OCI-LY1 (cell line): ENCODE results near the gene TGFBR2.
A peak's percentile ranks its signal among the peaks of the same experiment; 100 is the strongest.

ENCODE experiments used
- H2AFZ ChIP-seq: fragments of 200-600 bp; sonication (generic), shearing (Covaris generic); 2 replicates; pipeline ENCODE4 v1.6.0; 2014; ENCODE audit warnings: antibody characterized with exemption, mild to moderate bottlenecking, low read length
- H3F3A ChIP-seq: fragments of 200-600 bp; sonication (generic), shearing (Covaris generic); 2 replicates; pipeline ENCODE4 v1.6.0; 2014; ENCODE audit warnings: mild to moderate bottlenecking, antibody characterized with exemption, low read length, moderate library complexity; ENCODE audit not compliant: insufficient read depth
- H3K27ac ChIP-seq: fragments of 200-600 bp; sonication (generic); 2 replicates; pipeline ENCODE4 v1.5.1; 2014; ENCODE audit warnings: low read length, mixed run types, mild to moderate bottlenecking, low read depth; ENCODE audit not compliant: poor library complexity, severe bottlenecking
- H3K27me3 ChIP-seq: fragments of 200-600 bp; sonication (generic); 2 replicates; pipeline ENCODE4 v1.6.0; 2014; ENCODE audit warnings: antibody characterized with exemption, mild to moderate bottlenecking, low read length, moderate library complexity; ENCODE audit not compliant: insufficient read depth
- H3K36me3 ChIP-seq: fragments of 200-600 bp; sonication (generic); 2 replicates; pipeline ENCODE4 v1.6.1; 2014; ENCODE audit warnings: mild to moderate bottlenecking, antibody characterized with exemption, low read length, moderate library complexity, mixed read lengths; ENCODE audit not compliant: insufficient read depth
- H3K4me1 ChIP-seq: fragments of 200-600 bp; sonication (generic); 2 replicates; pipeline ENCODE4 v1.5.1; 2014; ENCODE audit warnings: mild to moderate bottlenecking, low read length, moderate library complexity; ENCODE audit not compliant: insufficient read depth, severe bottlenecking
- H3K4me2 ChIP-seq: fragments of 200-600 bp; sonication (generic), shearing (Covaris generic); 2 replicates; pipeline ENCODE4 v1.6.1; 2014; ENCODE audit warnings: low read length
- H3K4me3 ChIP-seq: fragments of 200-600 bp; sonication (generic); 2 replicates; pipeline ENCODE4 v1.5.1; 2014; ENCODE audit warnings: low read length, low read depth, mild to moderate bottlenecking, mixed read lengths; ENCODE audit not compliant: poor library complexity, severe bottlenecking
- H3K79me2 ChIP-seq: fragments of 200-600 bp; shearing (Covaris generic); 2 replicates; pipeline ENCODE4 v1.6.1; 2016; ENCODE audit warnings: mixed run types, low read length, mixed read lengths; ENCODE audit not compliant: insufficient read depth
- H3K9ac ChIP-seq: fragments of 200-600 bp; sonication (generic), shearing (Covaris generic); 2 replicates; pipeline ENCODE4 v1.6.1; 2014; ENCODE audit warnings: mild to moderate bottlenecking, low read length, mixed read lengths
- H3K9me2 ChIP-seq: fragments of 200-600 bp; sonication (generic), shearing (Covaris generic); 2 replicates; pipeline ENCODE4 v1.6.1; 2014; ENCODE audit warnings: low read depth, mild to moderate bottlenecking, low read length, mixed read lengths
- H3K9me3 ChIP-seq: fragments of 200-600 bp; shearing (Covaris generic); 2 replicates; pipeline ENCODE4 v1.6.1; 2014; ENCODE audit warnings: low read length, mixed read lengths
- H4K20me1 ChIP-seq: fragments of 200-600 bp; sonication (generic), shearing (Covaris generic); 2 replicates; pipeline ENCODE4 v1.6.0; 2016; ENCODE audit warnings: mild to moderate bottlenecking, low read length; ENCODE audit not compliant: insufficient read depth
- EZH2 ChIP-seq: fragments of 200-600 bp; sonication (generic), shearing (Covaris generic); IDR thresholded peaks from 2 replicates; pipeline ENCODE4 v1.8.0; 2017; ENCODE audit warnings: borderline replicate concordance, mixed run types, mild to moderate bottlenecking, antibody characterized with exemption, low read length, moderate library complexity, mixed read lengths
- TF ChIP-seq, protein P1 (sequence below): fragments of 200-600 bp; sonication (generic), shearing (Covaris generic); IDR thresholded peaks from 2 replicates; pipeline ENCODE4 v1.5.1; 2017; ENCODE audit warnings: mild to moderate bottlenecking, antibody characterized with exemption, low read length, moderate library complexity, mixed read lengths

TGFBR2 gene

DNA sequence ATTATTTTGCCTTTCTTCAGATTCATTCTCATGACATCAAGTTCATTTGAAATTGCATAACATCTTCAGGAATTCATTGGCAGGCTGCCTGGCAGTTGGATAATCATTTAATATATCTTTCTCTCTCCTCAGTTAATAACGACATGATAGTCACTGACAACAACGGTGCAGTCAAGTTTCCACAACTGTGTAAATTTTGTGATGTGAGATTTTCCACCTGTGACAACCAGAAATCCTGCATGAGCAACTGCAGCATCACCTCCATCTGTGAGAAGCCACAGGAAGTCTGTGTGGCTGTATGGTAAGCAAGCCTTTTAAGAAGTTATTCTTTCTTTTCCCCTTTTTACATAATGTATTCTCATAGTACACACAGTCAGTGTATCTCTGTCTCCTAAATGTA, 38.2 kb downstream of the TGFBR2 start:
- Histone ChIP-seq H3K27me3 (no peaks in the 10 kb centered on the region), H4K20me1 (no peaks in the 10 kb centered on the region), H2AFZ (no peak overlapping the region), H3K36me3 (peaks cover 27% of the 10 kb centered on the region), H3K4me3 (no peak overlapping the region), H3K4me2 (peak overlapping the region; percentile 22), H3K4me1 (peaks cover 97% of the 10 kb centered on the region), H3K79me2 (peaks cover 27% of the 10 kb centered on the region), H3K27ac (peak overlapping the region; percentile 85), H3K9me2 (no peaks in the 10 kb centered on the region), H3F3A (peaks cover 4% of the 10 kb centered on the region), H3K9me3 (no peaks in the 10 kb centered on the region), H3K9ac (no peak overlapping the region)
- TF ChIP-seq, protein P1, sequence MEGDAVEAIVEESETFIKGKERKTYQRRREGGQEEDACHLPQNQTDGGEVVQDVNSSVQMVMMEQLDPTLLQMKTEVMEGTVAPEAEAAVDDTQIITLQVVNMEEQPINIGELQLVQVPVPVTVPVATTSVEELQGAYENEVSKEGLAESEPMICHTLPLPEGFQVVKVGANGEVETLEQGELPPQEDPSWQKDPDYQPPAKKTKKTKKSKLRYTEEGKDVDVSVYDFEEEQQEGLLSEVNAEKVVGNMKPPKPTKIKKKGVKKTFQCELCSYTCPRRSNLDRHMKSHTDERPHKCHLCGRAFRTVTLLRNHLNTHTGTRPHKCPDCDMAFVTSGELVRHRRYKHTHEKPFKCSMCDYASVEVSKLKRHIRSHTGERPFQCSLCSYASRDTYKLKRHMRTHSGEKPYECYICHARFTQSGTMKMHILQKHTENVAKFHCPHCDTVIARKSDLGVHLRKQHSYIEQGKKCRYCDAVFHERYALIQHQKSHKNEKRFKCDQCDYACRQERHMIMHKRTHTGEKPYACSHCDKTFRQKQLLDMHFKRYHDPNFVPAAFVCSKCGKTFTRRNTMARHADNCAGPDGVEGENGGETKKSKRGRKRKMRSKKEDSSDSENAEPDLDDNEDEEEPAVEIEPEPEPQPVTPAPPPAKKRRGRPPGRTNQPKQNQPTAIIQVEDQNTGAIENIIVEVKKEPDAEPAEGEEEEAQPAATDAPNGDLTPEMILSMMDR = no peak
- TF ChIP-seq EZH2 = no peak

DNA sequence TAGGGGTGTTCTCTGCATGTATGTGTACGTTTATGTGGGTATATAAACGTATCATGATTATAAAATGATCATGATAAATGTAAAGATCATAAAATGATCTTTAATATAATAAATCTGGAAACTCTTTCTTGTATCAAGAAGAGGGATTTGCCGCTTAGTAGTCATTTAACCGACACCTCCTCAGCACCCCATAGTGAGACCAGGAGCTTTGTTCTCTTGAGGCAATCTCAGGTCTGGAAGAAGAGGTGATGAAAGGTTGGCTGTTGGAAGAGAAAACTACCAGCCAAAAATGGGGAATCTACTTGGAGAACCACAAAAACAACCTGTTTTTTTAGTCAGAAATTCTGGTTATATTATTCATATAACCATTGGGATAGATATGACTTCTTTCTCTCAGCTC, 38.7 kb downstream of the TGFBR2 start:
- H3K79me2 ChIP-seq = peaks cover 23% of the 10 kb centered on the region
- no peak overlapping the region for H2AFZ ChIP-seq
- no peak overlapping the region for H3K4me2 ChIP-seq
- TF ChIP-seq, protein P1 = no peak
- TF ChIP-seq EZH2 = no peak
- no peak overlapping the region for H3K4me3 ChIP-seq
- peaks cover 31% of the 10 kb centered on the region for H3K36me3 ChIP-seq
- H3K27ac ChIP-seq = peak overlapping the region; percentile 85
- H3K9me3 ChIP-seq = no peaks in the 10 kb centered on the region
- H3K9ac ChIP-seq = no peak overlapping the region
- H3K9me2 ChIP-seq = no peaks in the 10 kb centered on the region
- H3F3A ChIP-seq = peaks cover 4% of the 10 kb centered on the region
- no peaks in the 10 kb centered on the region for H3K27me3 ChIP-seq
- H3K4me1 ChIP-seq = peaks cover 97% of the 10 kb centered on the region
- H4K20me1 ChIP-seq = no peaks in the 10 kb centered on the region

DNA sequence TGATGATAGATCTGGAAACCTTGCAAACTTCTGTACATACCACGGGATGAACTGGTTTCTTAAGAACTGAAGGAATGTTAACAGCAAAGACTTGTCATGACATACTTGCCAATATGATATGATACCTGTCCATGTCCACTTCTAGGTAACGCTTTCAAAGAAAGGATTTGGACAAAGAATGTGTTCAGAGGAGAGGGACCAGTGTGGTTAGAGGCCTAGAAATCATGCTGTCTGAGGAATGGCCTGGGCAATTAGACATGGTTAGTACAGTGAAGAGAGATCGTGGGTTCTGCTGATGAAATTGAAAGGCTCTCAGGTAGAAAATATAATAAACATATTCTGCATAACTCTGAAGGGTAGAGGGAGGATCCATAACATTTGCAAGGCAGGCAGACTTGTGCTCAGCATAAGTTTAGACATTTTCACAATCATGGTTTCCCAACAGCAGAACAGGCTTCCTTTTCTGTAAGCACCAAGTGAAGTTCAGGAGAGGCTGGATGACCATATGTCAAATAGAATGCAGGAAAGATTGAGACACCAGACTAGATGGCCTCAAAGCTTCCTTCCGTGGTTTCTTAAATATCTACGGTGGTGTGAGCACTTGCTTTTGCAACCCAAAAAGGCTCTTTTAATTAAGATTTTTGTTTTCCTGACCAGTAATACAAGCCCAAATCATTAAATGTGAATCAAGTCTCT, 39.9 kb downstream of the TGFBR2 start:
- Histone ChIP-seq H3K79me2 (peaks cover 10% of the 10 kb centered on the region), H3K4me1 (peaks cover 90% of the 10 kb centered on the region), H4K20me1 (no peaks in the 10 kb centered on the region), H3K4me2 (no peak overlapping the region), H3K9me2 (no peaks in the 10 kb centered on the region), H3K9me3 (no peaks in the 10 kb centered on the region), H3F3A (peaks cover 4% of the 10 kb centered on the region), H3K27ac (peak overlapping the region; percentile 94), H3K27me3 (no peaks in the 10 kb centered on the region), H3K36me3 (peaks cover 43% of the 10 kb centered on the region), H3K9ac (no peak overlapping the region), H3K4me3 (no peak overlapping the region), H2AFZ (no peak overlapping the region)
- TF ChIP-seq, protein P1 = no peak
- no peak for TF ChIP-seq EZH2
